ENCODE data around the gene ATXN7L1.
A peak's percentile ranks its signal among the peaks of the same experiment; 100 is the strongest.
"Not testable (repeated sequence)": the region's sequence is repeated elsewhere in the genome, so short reads cannot be mapped to it uniquely, and the experiment has no call there.

The ATXN7L1 gene

DNA sequence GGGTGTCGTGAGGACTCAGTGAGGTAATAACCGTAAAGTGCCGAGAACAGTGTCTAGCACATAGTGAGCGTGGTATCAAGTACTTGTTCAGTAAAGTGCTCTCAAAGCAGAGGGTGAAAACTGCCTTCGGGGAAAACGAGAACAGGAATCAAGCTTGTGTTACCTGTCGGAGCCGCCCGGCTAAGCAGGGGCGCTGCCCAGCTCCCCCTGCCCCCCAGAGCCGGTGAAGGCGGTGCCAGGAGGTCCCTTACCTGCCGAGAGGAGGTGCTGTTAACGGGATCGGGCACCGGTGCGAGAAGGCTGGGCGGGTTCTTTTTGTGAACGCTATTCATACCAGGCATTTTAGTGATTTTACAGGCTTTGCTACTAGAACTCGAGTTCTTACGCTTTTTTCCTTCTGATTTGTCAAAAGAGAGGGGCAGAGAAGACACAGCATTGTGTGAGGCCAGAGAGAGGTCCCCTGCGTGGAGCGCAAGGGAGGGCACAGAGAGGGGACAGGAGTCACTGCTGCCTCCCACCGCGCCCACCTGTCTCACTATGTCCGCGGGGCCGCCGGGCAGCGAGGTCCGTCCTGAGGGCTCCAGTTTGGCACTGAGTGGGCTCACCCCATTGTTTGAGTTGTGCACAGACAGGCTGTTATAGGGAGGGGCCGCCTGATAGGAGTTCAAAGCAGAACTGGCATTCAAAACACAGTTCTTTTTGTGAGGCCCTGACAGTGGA lies 262.6 kb downstream of the ATXN7L1 start:
- no peak for DNase-seq (ENCODE audit: low spot score)

GRCh38 chr7:105612806-105613205 lies 263.6 kb downstream of the ATXN7L1 start:
- no peak for DNase-seq (ENCODE audit: low spot score)

DNA sequence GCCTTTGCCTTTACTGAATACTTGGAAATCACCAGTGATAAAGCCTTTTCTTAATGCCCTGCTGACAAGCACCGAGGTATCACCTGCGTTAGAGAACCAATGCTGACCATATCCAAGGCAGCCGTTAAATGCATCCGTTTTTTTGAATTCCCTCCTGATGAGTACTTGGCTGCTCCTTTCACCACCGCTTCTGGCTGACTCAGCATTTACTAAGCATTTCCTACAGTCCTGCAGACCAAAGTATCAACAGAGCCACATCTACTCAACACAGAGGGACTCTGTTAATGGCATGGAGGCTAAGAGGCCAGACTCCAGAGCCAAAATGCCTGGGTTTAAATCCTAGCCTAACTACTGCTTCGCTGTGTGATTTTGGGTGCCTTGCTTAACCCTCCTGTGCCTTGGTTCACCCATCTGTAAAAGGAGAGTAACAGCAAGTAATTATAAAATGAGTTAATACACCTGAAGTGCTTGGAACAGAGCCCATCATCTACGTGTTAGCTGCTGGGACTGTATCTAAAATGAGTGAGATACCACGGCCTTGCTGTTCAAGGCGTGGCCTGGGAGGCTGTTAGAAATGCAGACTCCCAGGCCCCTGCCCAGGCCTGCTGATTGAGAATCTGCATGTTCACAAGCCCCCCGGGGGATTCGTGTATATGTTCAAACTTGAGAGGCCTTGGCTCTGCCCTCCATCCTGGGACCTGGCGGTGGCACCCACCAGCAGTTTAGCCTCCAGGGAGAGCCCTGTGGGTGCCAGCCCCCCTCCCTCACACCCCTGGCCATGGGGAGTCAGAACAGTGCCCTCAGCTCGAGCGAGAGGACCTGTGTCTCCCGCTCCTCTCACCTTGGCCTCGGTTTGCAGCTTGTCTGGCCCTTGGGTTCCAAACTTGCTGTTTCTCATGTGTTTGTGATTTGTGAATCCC lies 264.3 kb downstream of the ATXN7L1 start:
- DNase-seq (ENCODE audit: low spot score): no peak

DNA sequence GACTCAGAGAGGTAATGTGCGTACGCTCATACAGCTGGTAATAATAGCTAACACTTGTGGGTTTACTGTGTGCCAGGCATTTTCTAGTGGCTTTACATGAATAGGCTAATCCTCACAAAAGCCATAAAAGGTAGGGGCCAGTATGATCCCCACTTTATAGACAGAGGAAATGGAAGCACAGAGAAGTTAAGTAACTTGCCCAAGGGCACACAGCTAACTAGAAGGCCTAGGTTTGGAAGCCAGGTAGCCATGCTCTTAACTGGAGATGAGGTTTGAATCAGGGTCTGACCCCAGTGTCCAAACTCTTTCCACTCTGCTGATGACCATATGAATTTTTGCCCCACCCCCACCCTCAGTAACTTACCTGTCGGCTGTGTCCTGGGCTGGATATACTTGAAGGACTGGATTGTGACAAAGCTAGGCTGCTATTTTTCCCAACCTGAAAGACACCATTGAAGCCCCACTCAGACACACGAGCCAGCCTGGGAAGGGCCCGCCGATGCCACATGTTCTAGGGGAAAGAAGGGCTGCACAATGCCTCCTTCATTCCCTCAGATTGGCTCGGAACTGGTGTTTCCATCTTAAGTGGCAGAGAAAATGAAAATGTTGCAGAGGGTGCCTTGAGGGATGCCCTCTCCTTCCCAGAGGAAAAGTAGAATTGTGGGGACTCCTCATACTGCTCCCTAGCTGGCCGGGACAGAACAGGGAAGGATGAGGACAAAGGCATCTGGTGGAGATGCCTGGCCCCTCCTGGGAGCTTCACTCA lies 266.1 kb downstream of the ATXN7L1 start:
- DNase-seq (ENCODE audit: low spot score): no peak

DNA sequence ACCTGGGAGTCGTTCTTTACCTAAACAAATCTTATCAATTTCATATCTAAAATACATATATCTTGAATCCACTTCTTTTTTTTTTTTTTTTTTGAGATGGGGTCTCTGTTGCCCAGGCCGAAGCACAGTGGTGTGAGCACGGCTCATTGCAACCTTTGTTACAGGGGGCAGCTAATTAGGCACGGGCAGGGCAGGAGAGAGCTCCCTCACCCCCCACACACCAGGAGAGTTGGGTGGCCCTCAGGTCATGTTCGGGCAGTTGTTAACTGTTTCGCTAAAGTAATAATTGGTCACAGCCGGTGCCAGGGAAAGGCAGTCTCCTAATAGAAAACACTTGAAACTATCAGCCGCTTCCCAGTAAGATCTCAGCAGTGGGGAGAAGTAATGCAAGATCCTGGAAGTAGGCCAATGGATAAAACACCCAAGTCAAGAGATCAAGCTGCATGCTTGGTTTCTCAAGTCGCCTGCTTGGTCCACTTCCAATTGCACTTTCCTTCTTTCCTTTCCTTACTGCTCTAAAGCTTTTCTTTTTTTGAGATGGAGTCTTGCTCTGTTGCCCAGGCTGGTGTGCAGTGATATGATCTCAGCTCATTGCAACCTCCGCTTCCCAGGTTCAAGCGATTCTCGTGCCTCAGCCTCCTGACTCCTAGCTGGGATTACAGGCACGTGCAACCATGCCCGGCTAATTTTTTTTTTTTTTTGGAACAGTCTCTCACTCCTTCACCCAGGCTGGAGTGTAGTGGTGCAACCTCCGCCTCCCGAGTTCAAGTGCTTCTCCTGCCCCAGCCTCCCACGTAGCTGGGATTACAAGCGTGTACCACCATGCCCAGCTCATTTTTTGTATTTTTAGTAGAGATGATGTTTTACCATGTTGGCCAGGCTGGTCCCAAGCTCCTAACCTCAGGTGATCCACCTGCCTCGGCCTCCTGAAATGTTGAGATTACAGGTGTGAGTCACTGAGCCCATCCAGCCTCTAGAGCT lies 273.8 kb downstream of the ATXN7L1 start:
- DNase-seq (ENCODE audit: low spot score): no peak

DNA sequence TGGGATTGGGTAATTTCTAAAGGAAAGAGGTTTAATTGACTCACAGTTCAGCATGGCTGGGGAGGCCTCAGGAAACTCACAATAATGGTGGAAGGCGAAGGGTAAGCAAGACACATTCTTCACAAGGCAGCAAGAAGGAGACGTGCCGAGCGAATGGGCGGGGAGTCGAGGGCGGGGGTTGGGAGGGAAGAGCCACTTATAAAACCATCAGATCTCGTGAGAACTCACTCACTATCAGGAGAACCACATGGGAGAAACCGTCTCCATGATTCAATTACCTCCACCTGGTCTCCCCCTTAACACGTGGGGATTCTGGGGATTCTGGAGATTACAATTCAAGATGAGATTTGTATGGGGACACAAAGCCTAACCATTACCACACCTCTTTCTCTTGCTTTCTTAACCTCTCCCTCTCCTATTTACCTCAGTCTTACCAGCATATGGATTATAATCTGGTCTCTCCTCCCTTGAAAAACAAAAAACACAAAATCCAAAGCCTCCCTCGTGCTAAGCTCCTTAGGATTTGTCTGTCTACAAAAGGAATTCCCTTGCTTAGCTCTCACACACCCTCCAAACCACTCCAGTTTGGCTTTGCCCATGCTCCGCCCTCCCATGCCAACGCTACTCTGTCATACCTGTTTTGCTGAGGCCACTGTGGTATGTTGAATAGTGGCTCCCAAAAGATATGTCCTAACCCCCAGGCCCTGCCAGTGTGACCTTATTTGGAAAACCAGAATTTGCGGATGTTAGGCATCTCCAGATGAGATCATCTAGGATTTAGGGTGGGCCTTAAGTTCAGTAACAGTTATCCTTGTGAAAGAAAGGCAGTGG lies 275.5 kb downstream of the ATXN7L1 start:
- no peak for DNase-seq (ENCODE audit: low spot score)

DNA sequence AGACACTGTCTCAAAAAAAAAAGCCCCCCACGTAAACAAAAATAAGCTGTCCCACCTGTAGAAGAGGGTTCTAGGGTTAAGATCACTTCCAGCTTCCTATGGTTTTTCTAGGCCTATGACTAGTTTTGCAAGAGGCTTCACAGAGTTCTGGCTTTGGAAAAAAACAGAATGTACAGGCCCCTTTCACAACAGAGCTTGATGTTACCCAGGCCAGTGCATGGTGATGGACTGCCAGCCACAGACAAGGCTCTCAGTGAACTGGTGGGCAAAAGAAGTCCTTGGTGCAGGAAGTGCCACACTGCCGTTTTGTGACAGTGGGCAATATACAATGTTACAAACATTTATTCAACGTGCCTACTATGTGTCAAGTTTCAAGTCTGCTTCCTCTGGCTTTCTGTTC lies 276.8 kb downstream of the ATXN7L1 start:
- no peak for DNase-seq (ENCODE audit: low spot score)

- DNase-seq (ENCODE audit: low spot score): not testable (repeated sequence)
Measured at GRCh38 chr7:105599080-105599479, 277.3 kb downstream of the ATXN7L1 start.

- DNase-seq (ENCODE audit: low spot score): no peak
Measured at GRCh38 chr7:105596866-105597265, 279.5 kb downstream of the ATXN7L1 start.

- DNase-seq (ENCODE audit: low spot score): no peak
Measured at GRCh38 chr7:105594034-105594433, 282.4 kb downstream of the ATXN7L1 start.

DNA sequence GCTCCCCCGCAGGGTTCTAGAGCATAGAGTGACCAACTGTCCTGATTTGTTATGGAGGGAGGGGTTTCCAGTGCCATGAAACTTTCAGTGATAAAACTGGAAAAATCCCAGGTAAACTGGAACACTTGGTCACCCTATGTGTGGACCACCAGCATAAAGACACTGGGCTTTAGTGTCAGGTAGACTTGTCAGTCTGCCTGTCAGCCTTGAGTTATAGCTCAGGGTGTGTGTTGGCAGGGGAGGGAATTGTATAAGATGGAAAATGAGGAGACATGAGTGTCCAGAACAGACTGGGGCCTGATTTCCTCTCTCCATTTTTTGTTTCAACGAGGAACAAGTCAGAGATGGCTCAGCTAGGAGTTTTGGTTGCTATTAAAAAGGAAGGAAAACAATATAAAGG lies 284.9 kb downstream of the ATXN7L1 start:
- DNase-seq (ENCODE audit: low spot score): no peak

GRCh38 chr7:105590793-105591192 lies 285.6 kb downstream of the ATXN7L1 start:
- no peak for DNase-seq (ENCODE audit: low spot score)

DNA sequence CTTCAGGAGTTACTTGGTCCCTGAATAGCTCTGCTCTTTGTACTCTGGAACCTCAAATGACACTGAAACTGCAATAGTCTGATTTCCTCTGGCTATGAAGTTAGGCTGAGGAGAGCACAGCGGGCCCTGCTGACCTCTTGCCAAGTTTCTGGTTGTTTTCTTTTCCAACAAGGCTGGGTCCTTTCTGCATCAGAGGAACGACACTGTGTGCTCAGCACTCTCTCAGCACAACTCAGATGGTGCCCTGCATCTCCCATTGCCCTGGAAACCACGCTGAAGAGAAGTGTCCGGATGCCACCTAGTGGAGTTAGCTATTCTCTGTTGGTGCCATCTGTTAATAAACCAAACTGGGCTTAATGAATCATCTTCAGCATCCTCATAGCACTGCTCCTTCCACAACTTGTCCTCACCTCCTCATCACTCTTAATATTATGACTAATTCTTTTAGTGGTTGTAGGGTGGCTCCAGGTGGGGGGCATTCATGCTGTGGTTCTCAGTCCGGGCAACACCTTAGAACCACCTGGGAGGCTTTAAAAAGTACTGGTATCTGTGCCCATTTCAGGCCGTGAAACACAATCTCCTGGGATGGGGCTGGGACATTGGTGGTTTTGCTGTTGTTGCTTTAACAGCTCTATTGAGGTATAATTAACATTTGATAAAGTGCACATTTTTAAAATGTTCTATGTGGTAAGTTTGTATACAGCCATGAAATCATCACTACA lies 286.9 kb downstream of the ATXN7L1 start:
- DNase-seq (ENCODE audit: low spot score): peak; percentile 87

DNA sequence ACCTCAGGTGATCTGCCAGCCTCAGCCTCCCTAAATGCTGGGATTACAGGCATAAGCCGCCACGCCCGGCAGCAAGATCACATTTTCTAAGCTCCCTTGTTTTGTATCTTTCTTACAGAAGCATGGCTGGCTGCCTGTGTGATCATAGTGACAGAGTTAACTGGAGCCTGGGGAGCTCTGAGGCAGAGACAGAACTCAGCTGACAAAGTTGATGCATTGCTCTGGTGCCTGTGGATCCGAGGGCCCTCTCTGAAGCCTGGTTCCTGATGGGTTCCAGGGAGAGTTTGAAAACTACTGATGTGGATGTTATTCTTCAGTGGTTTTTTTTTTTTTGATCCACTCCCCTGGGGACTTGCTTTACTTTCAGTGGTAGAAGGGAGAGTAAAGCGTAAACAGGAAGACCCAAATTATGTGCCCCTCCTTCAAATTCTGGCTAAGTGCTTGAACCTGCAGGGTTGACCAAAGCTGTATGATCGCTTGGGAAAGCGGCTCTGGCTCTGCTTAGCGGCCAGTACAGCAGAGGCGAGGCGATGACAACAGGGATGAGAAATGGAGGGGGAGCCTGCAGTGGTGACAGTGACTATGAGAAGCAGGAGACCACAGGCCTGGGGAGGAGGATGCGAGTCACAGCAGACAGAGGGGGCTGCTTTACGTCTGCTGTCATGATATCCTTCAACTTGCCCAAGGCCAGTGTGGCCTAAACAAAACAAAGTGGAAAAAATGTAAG lies 288.3 kb downstream of the ATXN7L1 start:
- no peak for DNase-seq (ENCODE audit: low spot score)

- DNase-seq (ENCODE audit: low spot score): no peak
Measured at GRCh38 chr7:105585850-105586500, 290.4 kb downstream of the ATXN7L1 start.

DNA sequence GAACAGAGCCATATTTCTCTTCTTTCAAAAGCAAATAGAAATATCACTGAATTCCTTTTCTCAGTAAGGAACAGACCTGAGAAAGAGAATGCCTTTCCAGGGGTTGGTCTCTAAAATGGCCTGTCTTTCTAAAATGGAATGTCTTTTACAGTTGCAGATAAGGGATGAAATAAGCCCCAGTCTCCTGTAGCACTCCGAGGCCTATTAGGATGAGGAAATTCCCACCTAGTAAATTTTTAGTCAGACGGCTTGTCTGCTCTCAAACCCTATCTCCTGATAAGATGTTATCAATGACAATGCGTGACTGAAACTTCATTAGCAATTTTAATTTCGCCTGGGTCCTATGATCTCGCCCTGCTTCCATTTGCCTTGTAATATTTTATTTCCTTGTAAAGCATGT lies 292.2 kb downstream of the ATXN7L1 start:
- DNase-seq (ENCODE audit: low spot score): no peak

DNA sequence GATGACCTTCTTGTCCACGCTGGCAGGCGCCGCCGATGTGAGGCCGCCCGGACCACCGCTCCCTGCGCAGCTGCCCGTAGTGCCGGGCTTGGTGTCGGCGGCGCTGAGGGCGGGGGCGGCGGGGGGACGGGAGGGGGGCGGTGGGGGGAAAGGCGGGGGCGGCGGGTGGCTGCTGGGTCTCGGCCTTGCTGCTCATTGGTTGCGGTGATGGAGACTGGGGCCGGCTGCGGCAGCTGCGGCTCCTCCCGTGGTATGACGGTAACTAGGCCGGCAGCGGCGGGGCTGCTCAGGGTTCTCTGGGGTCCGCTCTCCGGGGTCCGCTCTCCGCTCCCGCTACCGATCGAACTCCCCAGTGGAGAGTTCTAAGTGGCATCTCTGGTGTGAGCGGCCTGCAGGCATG lies 293.3 kb downstream of the ATXN7L1 start:
- DNase-seq (ENCODE audit: low spot score): no peak

GRCh38 chr7:105581066-105581811 lies 295.2 kb downstream of the ATXN7L1 start, which contains the start of gene EFCAB10:
Gene EFCAB10 (minus strand): TSS chr7:105581493. CDS start chr7:105581463, 30 bp downstream.
- peak; percentile 89 for DNase-seq (ENCODE audit: low spot score)
